NB4 (cell line): ENCODE results near the gene SHB.

Experiments used
- CTCF ChIP-seq: IDR thresholded peaks from one replicate; pipeline ENCODE4 v1.5.1; 2012; ENCODE audit warnings: low read depth, low read length
- POLR2A ChIP-seq: IDR thresholded peaks from 2 replicates; pipeline ENCODE4 v1.6.1; 2011; ENCODE audit warnings: mild to moderate bottlenecking; ENCODE audit not compliant: insufficient read length; ENCODE audit errors: extremely low read depth

- TF ChIP-seq CTCF: no peak
- TF ChIP-seq POLR2A: no peak
Measured at GRCh38 chr9:37966412-37967013, 102.5 kb downstream of the SHB start.
